NCI-H2029 treated with DMSO at 0.1 percent for 48 hours (cell line): ENCODE results near the gene RPL29.

Experiments
- DNase-seq: peaks from one replicate; lab custom pipeline; 2025; lab: John Stamatoyannopoulos, UW

The RPL29 gene

GRCh38 chr3:51945926-51946705 lies 49.6 kb downstream of the RPL29 start:
- DNase-seq: no peak

GRCh38 chr3:51945031-51945840 lies 50.5 kb downstream of the RPL29 start:
- DNase-seq: no peak

GRCh38 chr3:51944451-51945021 lies 51.2 kb downstream of the RPL29 start:
- no peak for DNase-seq
